Psoas muscle (tissue), 8 donors: Measurements from ENCODE around the gene MAPK11. TPM values are rescaled to one million over a fixed set of nuclear protein-coding genes. Genes with fewer than 3 reads are reported as not detected.

ENCODE experiments used
- ATAC-seq, 4 donors: fragments of 200-7000 bp; cut with Tn5 transposase; one replicate each; pipeline ENCODE4 v1.9.1; 2020; ENCODE audit warnings: moderate library complexity in 3 of 4, mild to moderate bottlenecking in 2 of 4
- DNase-seq, 2 donors: peaks; one replicate each; pipeline ENCODE4 v3.0.0-alpha.2; 2020
- H3K27ac ChIP-seq: fragments of 200-600 bp; one replicate; pipeline ENCODE4 v1.8.0; 2022
- H3K27me3 ChIP-seq, 3 donors: fragments of 200-600 bp in 1 of 3; one replicate each; pipeline versions ENCODE4 v1.6.1 to v1.8.0; 2013 to 2022; ENCODE audit warnings: low read length in 2 of 3, mild to moderate bottlenecking in 2 of 3, moderate library complexity in 1 of 3; ENCODE audit not compliant: insufficient read depth in 3 of 3
- H3K36me3 ChIP-seq, 2 donors: fragments of 200-600 bp in 1 of 2; one replicate each; pipeline versions ENCODE4 v1.6.1 to v1.8.0; 2013 to 2022; ENCODE audit warnings: low read depth in 1 of 2, mild to moderate bottlenecking in 1 of 2, moderate library complexity in 1 of 2; ENCODE audit not compliant: insufficient read depth in 1 of 2
- H3K4me1 ChIP-seq: fragments of 200-600 bp; one replicate; pipeline ENCODE4 v1.8.0; 2022
- H3K4me3 ChIP-seq: fragments of 200-600 bp; one replicate; pipeline ENCODE4 v1.8.0; 2022; ENCODE audit warnings: mild to moderate bottlenecking
- H3K9me3 ChIP-seq: fragments of 200-600 bp; one replicate; pipeline ENCODE4 v1.8.0; 2022
- CTCF ChIP-seq: fragments of 200-600 bp; IDR thresholded peaks from one replicate; pipeline ENCODE4 v1.8.0; 2022; ENCODE audit warnings: antibody characterized with exemption
- WGBS, 3 donors: extraction: QIAGEN DNeasy Blood & Tissue Kit; methylation state at CpG; one replicate each; pipeline versions ENCODE4 v1.1.6 to v1.1.7; 2013; 5-methylcytosine and 5-hydroxymethylcytosine counted together
- intact Hi-C, 2 donors: fragments of 100-400 bp; cut with DNase I; formaldehyde crosslinking; loops; one replicate each; pipeline versions ENCODE4 v1.11.0 to v1.14.2; 2022
- polyA plus RNA-seq, 3 donors: library from polyadenylated mRNA; stranded (reverse); fragments of 200-250 nt; gene quantifications; one replicate each; pipeline ENCODE4 v1.2.3, GENCODE V29; 2013
- total RNA-seq, 4 donors: library from RNA; stranded (reverse); fragmentation: NEBNext Ultra II Directional in 2 of 4; extraction: Animal tissue kit (Norgen Biotek cat#: 25700) in 2 of 4; gene quantifications; one replicate each; pipeline versions ENCODE4 v1.2.1 to v1.2.4, GENCODE V29; 2021 to 2023
- donor health status: healthy with polysubstance abuse.
- donor health status: DM: no; HTN: no; CAD: no; lungs with moderate emphysema.
- donor health status: Bipolar disorder and iron deficiency.
- donor health status: healthy.
- donor health status: DM: yes; HTN: yes; CAD: no.
- donor health status: DM: no; HTN: no; CAD: no.
- donor health status: DM: no; HTN: no; CAD: no.
- donor health status: DM: yes; HTN: yes; CAD: no.

Gene MAPK11
- total and polyA plus RNA-seq, 7 donors: 1.7 to 6.3 (median 4.8) TPM

- Histone ChIP-seq H3K27ac (no peak overlapping the region), H3K9me3 (no peaks in the 10 kb centered on the region), H3K27me3 (no peaks in the 10 kb centered on the region), H3K36me3 (peaks cover 0 to 46% of the 10 kb centered on the region in 2 donors), H3K4me1 (peaks cover 32% of the 10 kb centered on the region), H3K4me3 (no peak overlapping the region)
- DNase-seq (peak in 1 of 2 donors; percentile 56), ATAC-seq (no peak)
- TF ChIP-seq CTCF: no peak
- 79 to 87% (median 82%) methylated on average over 22 to 29 of the region's 29 CpGs for WGBS, 3 donors
- intact Hi-C loops: no loop called here
Observed at GRCh38 chr22:50248196-50249081, 21.7 kb downstream of the MAPK11 start.

- H3K27me3 ChIP-seq: no peaks in the 10 kb centered on the region
- no peaks in the 10 kb centered on the region for H3K9me3 ChIP-seq
- intact Hi-C loops: no loop called here
- no peak overlapping the region for H3K4me3 ChIP-seq
- no peak for TF ChIP-seq CTCF
- peaks cover 39% of the 10 kb centered on the region for H3K4me1 ChIP-seq
- H3K27ac ChIP-seq: no peak overlapping the region
- 37 to 39% (median 38%) methylated on average over 16 of the region's 16 CpGs for WGBS, 3 donors
- H3K36me3 ChIP-seq: peaks cover 0 to 41% of the 10 kb centered on the region in 2 donors
- ATAC-seq: no peak
- DNase-seq: peak in 1 of 2 donors; percentile 67
Observed at GRCh38 chr22:50247748-50248147, 22.4 kb downstream of the MAPK11 start.

DNA sequence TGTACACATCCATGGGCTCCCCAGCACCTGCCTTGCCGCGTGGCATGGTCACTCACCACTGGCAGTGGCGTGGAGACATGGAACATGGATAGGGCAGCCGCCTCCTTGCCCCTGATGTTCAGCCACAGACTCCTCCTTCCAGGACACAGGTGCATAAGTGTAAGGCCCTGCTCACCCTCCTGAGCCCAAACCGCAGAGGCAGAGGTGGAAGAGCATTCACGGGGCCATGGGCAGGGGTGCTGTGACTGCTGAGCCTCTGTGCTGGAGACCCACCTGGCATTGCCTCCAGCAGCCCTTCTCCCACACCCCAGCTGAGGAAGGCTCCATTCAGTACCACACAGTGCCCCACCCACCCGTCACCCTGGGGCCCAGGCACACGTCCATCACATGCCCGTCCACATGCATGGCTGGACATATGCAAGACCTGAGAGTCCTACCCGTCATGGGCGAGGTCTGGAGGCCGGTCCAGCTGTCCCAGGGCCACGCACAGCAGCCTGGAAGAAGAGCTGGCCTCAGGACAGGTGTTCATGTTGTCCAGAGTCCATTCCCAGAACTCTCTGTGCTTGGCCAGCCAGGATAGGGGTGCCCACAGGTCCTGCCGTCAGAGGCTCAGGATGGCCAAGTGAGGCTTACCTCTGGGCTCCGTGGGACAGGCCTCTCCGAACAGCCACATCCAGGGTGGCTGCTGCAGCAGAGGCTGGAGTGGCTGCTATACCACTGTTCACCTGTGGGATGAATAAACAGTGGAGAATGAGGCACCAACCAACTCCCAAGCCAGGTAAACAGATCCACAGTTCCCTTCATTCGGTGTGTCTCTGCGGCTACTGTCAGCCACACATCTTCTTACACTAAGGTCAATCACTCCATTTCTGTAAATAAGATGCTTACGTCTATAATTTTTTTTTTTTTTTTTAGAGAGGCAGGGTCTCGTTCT, 23.7 kb downstream of the MAPK11 start:
- ATAC-seq (no peak), DNase-seq (no peak)
- Histone ChIP-seq H3K27ac (peak overlapping the region; percentile 95), H3K27me3 (no peaks in the 10 kb centered on the region), H3K36me3 (peaks cover 0 to 37% of the 10 kb centered on the region in 2 donors), H3K4me3 (no peak overlapping the region), H3K9me3 (no peaks in the 10 kb centered on the region), H3K4me1 (peaks cover 51% of the 10 kb centered on the region)
- 60 to 79% (median 70%) methylated on average over 20 of the region's 20 CpGs for WGBS, 3 donors
- intact Hi-C loops: no loop called here
- no peak for TF ChIP-seq CTCF

DNA sequence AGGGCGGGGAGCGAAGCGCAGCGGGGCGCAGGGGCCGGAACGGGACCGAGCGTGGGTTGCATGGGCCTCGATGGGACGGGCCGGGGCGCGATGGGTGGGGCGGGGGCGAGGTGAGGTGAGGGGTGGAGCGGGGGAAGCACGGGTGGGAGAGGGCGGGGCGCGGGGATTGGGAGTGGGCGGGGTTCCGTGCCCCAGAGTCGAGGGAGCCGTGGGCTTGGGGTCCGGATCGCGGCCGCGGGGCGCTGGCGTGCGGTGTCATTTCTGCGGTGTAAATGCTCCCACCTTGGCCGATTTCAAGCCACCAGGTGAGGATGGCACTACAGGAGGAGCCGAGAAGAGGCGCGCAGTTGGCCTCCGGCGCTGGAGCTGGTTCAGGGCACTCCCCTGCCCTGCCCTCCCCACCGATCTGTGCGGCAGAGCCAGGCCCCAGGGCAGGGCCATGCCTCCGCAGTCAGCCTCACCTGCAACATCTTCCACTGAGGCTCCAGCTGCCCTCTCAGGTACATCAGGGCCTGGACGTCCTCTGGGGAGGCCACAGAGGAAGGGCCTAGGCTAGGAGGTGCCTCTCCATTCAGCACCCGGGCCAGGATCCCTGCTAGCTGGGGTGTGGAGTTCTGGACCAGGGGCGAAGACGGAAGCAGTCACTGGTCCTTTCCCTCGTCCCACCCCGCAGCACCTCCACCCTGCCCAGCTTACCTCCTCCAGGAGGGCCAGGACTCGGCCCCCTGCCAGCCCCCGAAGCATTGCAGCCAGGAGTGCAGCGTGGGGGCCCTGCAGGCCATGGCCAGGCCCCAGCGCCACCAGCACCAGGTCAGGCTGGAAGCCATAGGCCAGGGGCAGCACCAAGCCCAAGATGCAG, 24.7 kb downstream of the MAPK11 start:
- Histone ChIP-seq H3K4me1 (peaks cover 53% of the 10 kb centered on the region), H3K27me3 (no peaks in the 10 kb centered on the region), H3K9me3 (no peaks in the 10 kb centered on the region), H3K36me3 (peaks cover 0 to 40% of the 10 kb centered on the region in 2 donors), H3K27ac (peak overlapping the region; percentile 95), H3K4me3 (peak overlapping the region; percentile 98)
- DNase-seq (peak in 1 of 2 donors; percentile 61), ATAC-seq (peak in 3 of 4 donors; percentile 5 to 39 (median 9))
- 12 to 26% (median 15%) methylated on average over 26 to 53 of the region's 53 CpGs for WGBS, 3 donors
- TF ChIP-seq CTCF: no peak
- intact Hi-C loops: no loop called here
